ENCODE measurements around the gene FRMD1. TPM values are rescaled to one million over a fixed set of nuclear protein-coding genes. Genes with fewer than 3 reads are reported as not detected.

FRMD1 gene
- total RNA-seq, 3 donors from 2014 or later, result 0.29 to 0.96 (median 0.66) TPM

DNA sequence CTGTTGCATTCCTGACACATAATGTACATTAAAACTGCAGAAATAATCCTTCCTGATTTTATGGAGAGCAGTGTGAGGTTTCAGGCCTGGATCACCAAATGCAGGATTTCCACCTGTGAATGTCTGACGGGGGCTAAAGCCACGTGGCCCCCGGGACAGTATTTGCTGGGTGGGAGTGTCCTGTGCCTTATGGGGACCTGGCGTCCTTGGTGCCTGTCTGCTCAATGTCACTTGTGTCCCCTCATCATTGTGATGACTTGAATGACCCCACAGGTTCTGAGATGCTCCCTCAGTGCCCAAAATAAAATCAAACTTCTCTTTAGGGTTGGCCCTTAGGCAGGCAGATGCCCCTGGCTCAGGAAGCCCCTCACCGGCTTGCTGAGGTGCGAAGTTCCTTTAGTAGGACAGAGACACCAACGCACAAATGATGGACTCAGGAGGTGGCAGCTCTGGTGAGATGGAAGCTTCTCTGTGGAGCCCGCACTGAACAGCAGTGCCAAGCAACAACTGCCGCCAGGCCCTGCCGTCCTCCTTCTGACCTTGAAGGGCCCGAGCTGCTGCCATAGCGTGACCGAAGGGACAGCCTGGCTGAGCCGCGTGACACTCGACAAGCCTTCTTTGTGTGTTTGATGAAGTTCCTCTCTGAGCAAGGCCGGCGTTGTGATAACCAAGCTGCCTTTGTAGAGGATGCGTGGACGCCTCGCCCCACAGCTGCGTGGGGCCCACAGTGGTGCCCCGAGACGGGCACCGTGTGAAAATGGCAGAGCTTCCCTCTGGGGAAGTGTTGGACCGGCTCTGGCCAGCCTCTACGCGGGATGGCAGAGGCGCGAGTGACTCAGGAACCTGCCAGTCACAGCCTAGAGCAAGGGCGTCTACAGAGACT, 30.9 kb downstream of the FRMD1 start:
- Histone ChIP-seq H3K27ac (no peak overlapping the region), H3K36me3 (no peaks in the 10 kb centered on the region), H3K4me1 (no peaks in the 10 kb centered on the region), H3K27me3 (no peaks in the 10 kb centered on the region), H3K4me3 (no peak overlapping the region), H3K9me3 (no peaks in the 10 kb centered on the region)
- intact Hi-C loops (cut with DNase I; ENCODE audit: low total_unique reads), result no loop called here
- no peak for DNase-seq (ENCODE audit: low spot score in 2 of 2)
- TF ChIP-seq POLR2AphosphoS5 (IDR thresholded peaks at IDR 0.05) (no peak), POLR2A (IDR thresholded peaks at IDR 0.05) (no peak)
- TF ChIP-seq, protein P1, sequence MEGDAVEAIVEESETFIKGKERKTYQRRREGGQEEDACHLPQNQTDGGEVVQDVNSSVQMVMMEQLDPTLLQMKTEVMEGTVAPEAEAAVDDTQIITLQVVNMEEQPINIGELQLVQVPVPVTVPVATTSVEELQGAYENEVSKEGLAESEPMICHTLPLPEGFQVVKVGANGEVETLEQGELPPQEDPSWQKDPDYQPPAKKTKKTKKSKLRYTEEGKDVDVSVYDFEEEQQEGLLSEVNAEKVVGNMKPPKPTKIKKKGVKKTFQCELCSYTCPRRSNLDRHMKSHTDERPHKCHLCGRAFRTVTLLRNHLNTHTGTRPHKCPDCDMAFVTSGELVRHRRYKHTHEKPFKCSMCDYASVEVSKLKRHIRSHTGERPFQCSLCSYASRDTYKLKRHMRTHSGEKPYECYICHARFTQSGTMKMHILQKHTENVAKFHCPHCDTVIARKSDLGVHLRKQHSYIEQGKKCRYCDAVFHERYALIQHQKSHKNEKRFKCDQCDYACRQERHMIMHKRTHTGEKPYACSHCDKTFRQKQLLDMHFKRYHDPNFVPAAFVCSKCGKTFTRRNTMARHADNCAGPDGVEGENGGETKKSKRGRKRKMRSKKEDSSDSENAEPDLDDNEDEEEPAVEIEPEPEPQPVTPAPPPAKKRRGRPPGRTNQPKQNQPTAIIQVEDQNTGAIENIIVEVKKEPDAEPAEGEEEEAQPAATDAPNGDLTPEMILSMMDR (IDR thresholded peaks at IDR 0.05), result no peak

GRCh38 chr6:168046696-168047095, 32.3 kb downstream of the FRMD1 start:
- intact Hi-C loops (cut with DNase I; ENCODE audit: low total_unique reads), result no loop called here
- Histone ChIP-seq H3K4me1 (no peaks in the 10 kb centered on the region), H3K9me3 (peaks cover 3% of the 10 kb centered on the region in 2 donors), H3K27ac (no peak overlapping the region), H3K36me3 (no peaks in the 10 kb centered on the region), H3K27me3 (no peaks in the 10 kb centered on the region), H3K4me3 (no peak overlapping the region)
- TF ChIP-seq POLR2AphosphoS5 (IDR thresholded peaks at IDR 0.05), result no peak
- TF ChIP-seq, protein P1 (IDR thresholded peaks at IDR 0.05), result no peak
- TF ChIP-seq POLR2A (IDR thresholded peaks at IDR 0.05), result no peak
- DNase-seq (ENCODE audit: low spot score in 2 of 2), result no peak

DNA sequence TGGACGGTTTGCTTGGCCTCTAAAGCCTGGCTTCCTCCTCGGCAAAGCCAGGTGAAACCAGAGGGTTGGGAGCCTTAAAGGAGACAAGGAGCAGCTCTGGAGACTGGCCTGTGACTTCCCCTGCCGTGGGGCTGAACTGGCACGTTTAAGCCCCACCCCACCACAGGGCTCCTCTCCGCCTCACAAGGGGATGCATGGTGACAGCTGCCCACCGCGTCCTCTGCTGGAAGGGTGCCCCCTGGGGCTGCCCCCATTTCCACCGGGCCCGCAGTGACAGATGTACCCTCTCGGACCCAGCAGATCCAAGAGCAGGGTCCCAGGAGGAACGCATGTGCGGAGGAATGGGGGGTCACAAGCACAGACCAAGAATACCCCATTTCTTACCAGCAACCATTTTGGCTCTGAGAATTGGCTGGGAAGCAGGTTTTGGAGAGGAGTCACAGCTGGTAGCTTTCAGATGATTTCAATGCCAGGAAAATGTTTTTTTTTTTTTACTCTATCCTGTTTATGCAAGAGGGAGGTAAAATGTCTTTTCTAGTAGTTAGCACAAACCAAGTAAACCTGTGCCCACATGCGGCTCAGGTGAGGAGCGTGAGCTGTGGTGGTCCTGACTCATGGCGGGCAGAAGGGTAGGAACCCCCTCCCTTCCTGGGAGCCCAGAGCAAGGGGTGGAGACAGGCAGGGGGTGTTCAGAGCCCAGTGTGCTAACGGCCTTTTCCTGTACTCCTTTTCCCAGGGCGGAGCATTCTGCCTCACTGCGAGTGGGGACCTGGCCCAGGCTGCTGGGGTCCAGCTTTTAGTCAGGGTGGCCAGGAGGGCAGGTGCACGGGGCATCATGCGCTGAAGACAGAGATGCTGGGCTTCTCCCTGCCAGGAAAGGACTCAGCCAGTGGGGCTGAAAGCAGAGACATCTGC, 33.0 kb downstream of the FRMD1 start:
- no peak for DNase-seq (ENCODE audit: low spot score in 2 of 2)
- no peaks in the 10 kb centered on the region for H3K36me3 ChIP-seq
- intact Hi-C loops (cut with DNase I; ENCODE audit: low total_unique reads), result no loop called here

GRCh38 chr6:168045141-168045691, 33.8 kb downstream of the FRMD1 start:
- H3K27me3 ChIP-seq, result no peaks in the 10 kb centered on the region
- no peaks in the 10 kb centered on the region for H3K36me3 ChIP-seq
- H3K4me1 ChIP-seq, result no peaks in the 10 kb centered on the region
- intact Hi-C loops (cut with DNase I; ENCODE audit: low total_unique reads), result no loop called here
- no peak overlapping the region for H3K4me3 ChIP-seq
- TF ChIP-seq POLR2A (IDR thresholded peaks at IDR 0.05), result no peak
- TF ChIP-seq, protein P1 (IDR thresholded peaks at IDR 0.05), result no peak
- TF ChIP-seq POLR2AphosphoS5 (IDR thresholded peaks at IDR 0.05), result no peak
- DNase-seq (ENCODE audit: low spot score in 2 of 2), result no peak
- peak overlapping the region in 1 of 2 donors; percentile 5 for H3K27ac ChIP-seq
- peaks cover 14 to 18% of the 10 kb centered on the region in 2 donors for H3K9me3 ChIP-seq

More for the DNA sequence above, 33.0 kb downstream of the FRMD1 start:
- H3K27ac ChIP-seq, result peak overlapping the region in 1 of 2 donors; percentile 5
- no peak overlapping the region for H3K4me3 ChIP-seq
- peaks cover 6 to 11% of the 10 kb centered on the region in 2 donors for H3K9me3 ChIP-seq
- TF ChIP-seq, protein P1 (IDR thresholded peaks at IDR 0.05), result no peak
- no peak for TF ChIP-seq POLR2A (IDR thresholded peaks at IDR 0.05)
- TF ChIP-seq POLR2AphosphoS5 (IDR thresholded peaks at IDR 0.05), result no peak
- no peaks in the 10 kb centered on the region for H3K27me3 ChIP-seq
- H3K4me1 ChIP-seq, result no peaks in the 10 kb centered on the region
